Esophagus muscularis mucosa (tissue), 4 donors: ENCODE data around the gene GAS7.

Experiments used
- EP300 ChIP-seq: sonication (generic); formaldehyde crosslinking; IDR thresholded peaks from one replicate; pipeline ENCODE4 v1.6.1; 2017; ENCODE audit warnings: antibody characterized with exemption
- POLR2A ChIP-seq: fragments of 450-650 bp; IDR thresholded peaks from one replicate; pipeline ENCODE4 v1.6.1; 2017; ENCODE audit warnings: antibody characterized with exemption, moderate library complexity, mild to moderate bottlenecking, low read depth
- TF ChIP-seq, protein P1 (sequence below), 3 experiments: fragments of 200-600 bp in 2 of 3; fragments of 450-650 bp in 1 of 3; sonication (generic) in 2 of 3; IDR thresholded peaks; one replicate each; pipeline ENCODE4 v1.5.1; 2017 to 2019; ENCODE audit warnings: antibody characterized with exemption in 3 of 3, mild to moderate bottlenecking in 2 of 3, moderate library complexity in 1 of 3

DNA sequence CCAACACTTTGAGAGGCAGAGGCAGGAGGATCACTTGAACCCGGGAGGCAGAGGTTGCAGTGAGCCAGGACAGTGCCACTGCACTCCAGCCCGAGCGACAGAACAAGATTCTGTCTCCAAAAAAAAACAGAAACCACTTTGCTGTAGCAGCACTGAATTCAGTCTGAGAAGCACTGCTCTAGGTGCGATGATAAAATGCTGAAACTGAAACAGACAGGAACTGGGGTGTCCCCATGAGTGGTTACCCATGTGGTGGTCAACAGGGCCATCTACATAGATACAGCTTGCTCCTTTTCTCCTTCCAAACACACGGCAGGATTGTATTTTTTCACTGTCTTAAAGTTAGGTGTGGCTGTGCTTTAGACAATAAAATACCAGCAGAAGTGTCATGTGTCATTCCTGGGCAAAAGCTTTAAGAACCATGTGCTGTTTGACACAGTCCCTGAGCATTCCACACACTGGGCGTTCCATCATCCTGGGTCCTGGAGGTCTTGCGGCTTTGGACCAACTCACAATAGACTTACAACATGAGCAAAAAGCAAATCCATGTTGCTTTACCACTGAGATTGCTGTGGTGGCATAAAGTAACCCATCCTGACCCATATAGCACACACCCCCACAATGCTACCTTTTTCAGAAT, 11.5 kb downstream of the GAS7 start:
- TF ChIP-seq EP300 = no peak
- TF ChIP-seq POLR2A = no peak
- TF ChIP-seq, protein P1, sequence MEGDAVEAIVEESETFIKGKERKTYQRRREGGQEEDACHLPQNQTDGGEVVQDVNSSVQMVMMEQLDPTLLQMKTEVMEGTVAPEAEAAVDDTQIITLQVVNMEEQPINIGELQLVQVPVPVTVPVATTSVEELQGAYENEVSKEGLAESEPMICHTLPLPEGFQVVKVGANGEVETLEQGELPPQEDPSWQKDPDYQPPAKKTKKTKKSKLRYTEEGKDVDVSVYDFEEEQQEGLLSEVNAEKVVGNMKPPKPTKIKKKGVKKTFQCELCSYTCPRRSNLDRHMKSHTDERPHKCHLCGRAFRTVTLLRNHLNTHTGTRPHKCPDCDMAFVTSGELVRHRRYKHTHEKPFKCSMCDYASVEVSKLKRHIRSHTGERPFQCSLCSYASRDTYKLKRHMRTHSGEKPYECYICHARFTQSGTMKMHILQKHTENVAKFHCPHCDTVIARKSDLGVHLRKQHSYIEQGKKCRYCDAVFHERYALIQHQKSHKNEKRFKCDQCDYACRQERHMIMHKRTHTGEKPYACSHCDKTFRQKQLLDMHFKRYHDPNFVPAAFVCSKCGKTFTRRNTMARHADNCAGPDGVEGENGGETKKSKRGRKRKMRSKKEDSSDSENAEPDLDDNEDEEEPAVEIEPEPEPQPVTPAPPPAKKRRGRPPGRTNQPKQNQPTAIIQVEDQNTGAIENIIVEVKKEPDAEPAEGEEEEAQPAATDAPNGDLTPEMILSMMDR (IDR thresholded peaks at IDR 0.05) = no peak
